Stomach (tissue), 4 donors: Measurements from ENCODE around the gene ADH6.

Source experiments
- EP300 ChIP-seq: sonication (generic); formaldehyde crosslinking; IDR thresholded peaks from one replicate; pipeline ENCODE4 v1.6.1; 2017; ENCODE audit warnings: antibody characterized with exemption
- POLR2A ChIP-seq, 4 donors: fragments of 450-650 bp; IDR thresholded peaks; one replicate each; pipeline ENCODE4 v1.6.1; 2016; ENCODE audit warnings: antibody characterized with exemption in 4 of 4, control low read depth in 2 of 4, mild to moderate bottlenecking in 1 of 4, moderate library complexity in 1 of 4
- POLR2AphosphoS5 ChIP-seq, 3 donors: sonication (generic); formaldehyde crosslinking; IDR thresholded peaks; one replicate each; pipeline ENCODE4 v1.6.1; 2016; ENCODE audit warnings: antibody characterized with exemption in 3 of 3

GRCh38 chr4:99161373-99162099, 57.5 kb downstream of the ADH6 start:
- no peak for TF ChIP-seq POLR2A (IDR thresholded peaks at IDR 0.05)
- no peak for TF ChIP-seq EP300
- no peak for TF ChIP-seq POLR2AphosphoS5 (IDR thresholded peaks at IDR 0.05)
